Measurements from ENCODE around the gene ABCC1. TPM values are rescaled to one million over a fixed set of nuclear protein-coding genes. Genes with fewer than 3 reads are reported as not detected.

The ABCC1 gene
- total and polyA plus RNA-seq, 2 of the 4 experiments (the other 2 are of a cell fraction) = 39.4 to 66.0 TPM

DNA sequence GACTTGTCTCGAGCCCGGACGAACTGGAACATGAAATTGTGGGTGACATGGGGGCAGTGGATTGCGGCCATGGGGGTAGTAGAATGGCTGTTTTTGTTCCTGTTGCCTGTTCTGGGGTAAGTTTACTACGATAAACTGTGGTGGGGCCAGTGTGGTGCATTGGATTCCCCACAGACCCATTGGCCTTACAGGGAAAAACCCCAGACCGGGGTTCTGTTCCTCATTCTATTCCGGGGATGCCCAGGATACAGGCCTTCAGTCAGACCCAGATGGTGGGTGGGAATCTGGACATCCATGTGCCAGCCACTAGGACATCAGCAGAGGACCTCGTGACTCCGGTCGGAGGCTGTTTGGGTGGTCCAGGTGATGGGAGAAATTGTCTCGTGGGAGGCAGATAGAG, 88.1 kb downstream of the ABCC1 start:
- ChIA-PET CTCF (no interaction called here), POLR2A (ENCODE audit: unreplicated experiment) (no interaction called here)
- H4K91ac ChIP-seq (ENCODE audit: insufficient read depth, low read depth, low read length) = no peak overlapping the region
- H3K27ac ChIP-seq (ENCODE audit: insufficient read depth, low read length) = no peak overlapping the region
- no peak overlapping the region for H4K5ac ChIP-seq (ENCODE audit: low read depth, low read length)
- H3K9me1 ChIP-seq (ENCODE audit: insufficient read depth, low read length) = peaks cover 40% of the 10 kb centered on the region
- no peak overlapping the region for H3K23ac ChIP-seq (ENCODE audit: low read depth, low read length)
- no peak overlapping the region for H2BK20ac ChIP-seq (ENCODE audit: low read depth, low read length)
- in situ Hi-C loops (cut with MboI; ENCODE audit: low sequenced_read_pairs) = no loop called here
- no peaks in the 10 kb centered on the region for H3K27me3 ChIP-seq (ENCODE audit: control insufficient read depth, insufficient read depth, low read length)
- no peak overlapping the region for H2BK120ac ChIP-seq (ENCODE audit: low read depth, low read length)
- H4K20me1 ChIP-seq (ENCODE audit: insufficient read depth, low read length) = peaks cover 36% of the 10 kb centered on the region
- no peak overlapping the region for H2BK15ac ChIP-seq (ENCODE audit: low read depth, low read length)
- peaks cover 81% of the 10 kb centered on the region for H3K36me3 ChIP-seq (ENCODE audit: control insufficient read depth, insufficient read depth, low read length)
- H3K14ac ChIP-seq (replicated peaks; ENCODE audit: low read depth, low read length) = no peak overlapping the region
- H2BK5ac ChIP-seq (ENCODE audit: low read depth, low read length, poor library complexity, severe bottlenecking) = no peak overlapping the region
- no peaks in the 10 kb centered on the region for H3K9me3 ChIP-seq (ENCODE audit: control insufficient read depth, insufficient read depth, low read length)
- H3K4me1 ChIP-seq (ENCODE audit: control insufficient read depth, insufficient read depth, low read length) = peaks cover 9% of the 10 kb centered on the region
- peaks cover 62 to 96% of the 10 kb centered on the region in 2 experiments for H3K79me1 ChIP-seq (ENCODE audit: low read depth in 1 of 2, low read length in 2 of 2)
- ATAC-seq (ENCODE audit: low read depth) = no peak
- H2AFZ ChIP-seq (replicated peaks; ENCODE audit: low read length, poor library complexity) = no peak overlapping the region
- no peak overlapping the region for H2AK5ac ChIP-seq (ENCODE audit: low read depth, low read length)
- H3K56ac ChIP-seq (ENCODE audit: extremely low read depth, insufficient read depth, low read length) = no peak overlapping the region
- no peak overlapping the region for H2AK9ac ChIP-seq (replicated peaks; ENCODE audit: low read depth, low read length, poor library complexity)
- WGBS, 2 experiments (ENCODE audit: extremely low coverage in 2 of 2, insufficient read length in 1 of 2) = 98% methylated on average over 7 of the region's 11 CpGs; no CpG with 5 or more reads in 1 of the 2 experiments
- H3K4me3 ChIP-seq (ENCODE audit: insufficient read depth, low read depth, low read length) = no peak overlapping the region
- H4K8ac ChIP-seq (ENCODE audit: low read depth in 2 of 2, low read length in 2 of 2) = no peak overlapping the region
- dilution Hi-C loops (cut with HindIII; ENCODE audit: low sequenced_read_pairs, unreplicated experiment) = no loop called here
- no peak overlapping the region for H3K9ac ChIP-seq (ENCODE audit: low read depth, low read length)
- TF ChIP-seq MAFK (IDR thresholded peaks at IDR 0.05; ENCODE audit: low read depth, low read length) = no peak
- TF ChIP-seq, protein P1, sequence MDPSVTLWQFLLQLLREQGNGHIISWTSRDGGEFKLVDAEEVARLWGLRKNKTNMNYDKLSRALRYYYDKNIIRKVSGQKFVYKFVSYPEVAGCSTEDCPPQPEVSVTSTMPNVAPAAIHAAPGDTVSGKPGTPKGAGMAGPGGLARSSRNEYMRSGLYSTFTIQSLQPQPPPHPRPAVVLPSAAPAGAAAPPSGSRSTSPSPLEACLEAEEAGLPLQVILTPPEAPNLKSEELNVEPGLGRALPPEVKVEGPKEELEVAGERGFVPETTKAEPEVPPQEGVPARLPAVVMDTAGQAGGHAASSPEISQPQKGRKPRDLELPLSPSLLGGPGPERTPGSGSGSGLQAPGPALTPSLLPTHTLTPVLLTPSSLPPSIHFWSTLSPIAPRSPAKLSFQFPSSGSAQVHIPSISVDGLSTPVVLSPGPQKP (IDR thresholded peaks at IDR 0.05; ENCODE audit: borderline replicate concordance, low read depth, low read length) = no peak
- TF ChIP-seq FOS (IDR thresholded peaks at IDR 0.05; ENCODE audit: low read depth, low read length) = no peak
- no peak for TF ChIP-seq NFE2L2 (IDR thresholded peaks at IDR 0.05; ENCODE audit: low read depth, low read length)
- TF ChIP-seq MXI1 (IDR thresholded peaks at IDR 0.05; ENCODE audit: borderline replicate concordance, low read depth, low read length) = no peak
- no peak for TF ChIP-seq RAD21 (IDR thresholded peaks at IDR 0.05; ENCODE audit: low read length)
- TF ChIP-seq, protein P2, sequence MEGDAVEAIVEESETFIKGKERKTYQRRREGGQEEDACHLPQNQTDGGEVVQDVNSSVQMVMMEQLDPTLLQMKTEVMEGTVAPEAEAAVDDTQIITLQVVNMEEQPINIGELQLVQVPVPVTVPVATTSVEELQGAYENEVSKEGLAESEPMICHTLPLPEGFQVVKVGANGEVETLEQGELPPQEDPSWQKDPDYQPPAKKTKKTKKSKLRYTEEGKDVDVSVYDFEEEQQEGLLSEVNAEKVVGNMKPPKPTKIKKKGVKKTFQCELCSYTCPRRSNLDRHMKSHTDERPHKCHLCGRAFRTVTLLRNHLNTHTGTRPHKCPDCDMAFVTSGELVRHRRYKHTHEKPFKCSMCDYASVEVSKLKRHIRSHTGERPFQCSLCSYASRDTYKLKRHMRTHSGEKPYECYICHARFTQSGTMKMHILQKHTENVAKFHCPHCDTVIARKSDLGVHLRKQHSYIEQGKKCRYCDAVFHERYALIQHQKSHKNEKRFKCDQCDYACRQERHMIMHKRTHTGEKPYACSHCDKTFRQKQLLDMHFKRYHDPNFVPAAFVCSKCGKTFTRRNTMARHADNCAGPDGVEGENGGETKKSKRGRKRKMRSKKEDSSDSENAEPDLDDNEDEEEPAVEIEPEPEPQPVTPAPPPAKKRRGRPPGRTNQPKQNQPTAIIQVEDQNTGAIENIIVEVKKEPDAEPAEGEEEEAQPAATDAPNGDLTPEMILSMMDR (conservative IDR thresholded peaks at IDR 0.05; ENCODE audit: low read depth, low read length) = no peak
- TF ChIP-seq, protein P3, sequence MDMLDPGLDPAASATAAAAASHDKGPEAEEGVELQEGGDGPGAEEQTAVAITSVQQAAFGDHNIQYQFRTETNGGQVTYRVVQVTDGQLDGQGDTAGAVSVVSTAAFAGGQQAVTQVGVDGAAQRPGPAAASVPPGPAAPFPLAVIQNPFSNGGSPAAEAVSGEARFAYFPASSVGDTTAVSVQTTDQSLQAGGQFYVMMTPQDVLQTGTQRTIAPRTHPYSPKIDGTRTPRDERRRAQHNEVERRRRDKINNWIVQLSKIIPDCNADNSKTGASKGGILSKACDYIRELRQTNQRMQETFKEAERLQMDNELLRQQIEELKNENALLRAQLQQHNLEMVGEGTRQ (IDR thresholded peaks at IDR 0.05; ENCODE audit: low read depth, low read length) = no peak
- TF ChIP-seq RFX5 (IDR thresholded peaks at IDR 0.05; ENCODE audit: low read depth, low read length) = no peak
- no peak for TF ChIP-seq POLR2A (IDR thresholded peaks at IDR 0.05; ENCODE audit: low read depth, low read length)
- TF ChIP-seq RCOR1 (IDR thresholded peaks at IDR 0.05; ENCODE audit: insufficient replicate concordance, low read length) = no peak
- TF ChIP-seq CHD1 (IDR thresholded peaks at IDR 0.05; ENCODE audit: low read depth, low read length) = no peak
- TF ChIP-seq SMC3 (IDR thresholded peaks at IDR 0.05; ENCODE audit: low read depth, low read length) = no peak
- no peak for TF ChIP-seq MAZ (IDR thresholded peaks at IDR 0.05; ENCODE audit: borderline replicate concordance, low read depth, low read length)
- TF ChIP-seq BHLHE40 (IDR thresholded peaks at IDR 0.05; ENCODE audit: low read depth, low read length) = no peak
- no peak for TF ChIP-seq CEBPB (IDR thresholded peaks at IDR 0.05; ENCODE audit: low read depth, low read length)
- BruUV-seq (replicated peaks) = no TSS peak
- no peak overlapping the region for H3K4ac ChIP-seq (ENCODE audit: low read depth, low read length)
- no peak overlapping the region for H3K18ac ChIP-seq (ENCODE audit: low read depth, low read length)
- H3K4me2 ChIP-seq (ENCODE audit: low read depth, low read length) = no peak overlapping the region
- no peak for DNase-seq
- intact Hi-C loops (cut with micrococcal nuclease) = no loop called here

Data from IMR-90 (cell line).